ENCODE data around the gene HSPB1. TPM values are rescaled to one million over a fixed set of nuclear protein-coding genes. Genes with fewer than 3 reads are reported as not detected.
A peak's percentile ranks its signal among the peaks of the same experiment; 100 is the strongest.

Gene HSPB1
- total and polyA plus RNA-seq, 2 of the 13 experiments (the other 11 are each of a cell fraction or from before 2014, with no cell fraction given), result 21.0 to 38.6 TPM

DNA sequence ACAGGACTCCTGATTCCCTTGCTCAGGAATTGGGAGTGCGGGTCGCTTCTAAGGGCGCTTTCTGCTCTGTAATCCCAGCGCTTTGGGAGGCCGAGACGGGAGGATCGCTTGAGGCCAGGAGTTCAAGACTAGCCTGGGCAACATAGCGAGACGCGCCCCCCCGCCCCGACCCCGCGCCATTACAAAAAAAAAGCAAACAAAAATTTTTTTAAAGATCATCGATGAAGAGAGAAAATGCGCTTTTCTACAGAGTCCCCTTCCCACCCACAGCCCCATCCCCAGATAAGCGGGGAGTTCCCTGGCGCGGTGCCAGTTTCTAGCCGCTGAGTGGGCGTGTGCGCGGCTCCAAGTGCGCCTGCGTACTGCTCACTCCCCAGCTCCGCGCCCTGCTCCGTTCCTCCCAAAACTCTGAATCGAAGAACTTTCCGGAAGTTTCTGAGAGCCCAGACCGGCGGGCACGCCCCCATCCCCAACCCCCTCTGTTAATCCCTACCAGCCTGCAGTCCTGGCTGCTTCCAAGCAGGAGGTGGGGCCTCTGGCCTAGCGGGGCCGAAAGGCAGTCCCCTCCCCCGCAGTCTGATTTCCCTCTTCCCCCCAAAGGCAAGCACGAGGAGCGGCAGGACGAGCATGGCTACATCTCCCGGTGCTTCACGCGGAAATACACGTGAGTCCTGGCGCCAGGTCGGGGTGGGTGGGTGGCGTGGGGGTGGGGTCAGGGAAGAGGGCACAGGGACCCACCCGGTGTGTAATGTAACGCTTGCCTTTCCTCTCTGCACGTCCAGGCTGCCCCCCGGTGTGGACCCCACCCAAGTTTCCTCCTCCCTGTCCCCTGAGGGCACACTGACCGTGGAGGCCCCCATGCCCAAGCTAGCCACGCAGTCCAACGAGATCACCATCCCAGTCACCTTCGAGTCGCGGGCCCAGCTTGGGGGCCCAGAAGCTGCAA lies 1.0 kb downstream of the HSPB1 start (continued):
- TF ChIP-seq, protein P1, sequence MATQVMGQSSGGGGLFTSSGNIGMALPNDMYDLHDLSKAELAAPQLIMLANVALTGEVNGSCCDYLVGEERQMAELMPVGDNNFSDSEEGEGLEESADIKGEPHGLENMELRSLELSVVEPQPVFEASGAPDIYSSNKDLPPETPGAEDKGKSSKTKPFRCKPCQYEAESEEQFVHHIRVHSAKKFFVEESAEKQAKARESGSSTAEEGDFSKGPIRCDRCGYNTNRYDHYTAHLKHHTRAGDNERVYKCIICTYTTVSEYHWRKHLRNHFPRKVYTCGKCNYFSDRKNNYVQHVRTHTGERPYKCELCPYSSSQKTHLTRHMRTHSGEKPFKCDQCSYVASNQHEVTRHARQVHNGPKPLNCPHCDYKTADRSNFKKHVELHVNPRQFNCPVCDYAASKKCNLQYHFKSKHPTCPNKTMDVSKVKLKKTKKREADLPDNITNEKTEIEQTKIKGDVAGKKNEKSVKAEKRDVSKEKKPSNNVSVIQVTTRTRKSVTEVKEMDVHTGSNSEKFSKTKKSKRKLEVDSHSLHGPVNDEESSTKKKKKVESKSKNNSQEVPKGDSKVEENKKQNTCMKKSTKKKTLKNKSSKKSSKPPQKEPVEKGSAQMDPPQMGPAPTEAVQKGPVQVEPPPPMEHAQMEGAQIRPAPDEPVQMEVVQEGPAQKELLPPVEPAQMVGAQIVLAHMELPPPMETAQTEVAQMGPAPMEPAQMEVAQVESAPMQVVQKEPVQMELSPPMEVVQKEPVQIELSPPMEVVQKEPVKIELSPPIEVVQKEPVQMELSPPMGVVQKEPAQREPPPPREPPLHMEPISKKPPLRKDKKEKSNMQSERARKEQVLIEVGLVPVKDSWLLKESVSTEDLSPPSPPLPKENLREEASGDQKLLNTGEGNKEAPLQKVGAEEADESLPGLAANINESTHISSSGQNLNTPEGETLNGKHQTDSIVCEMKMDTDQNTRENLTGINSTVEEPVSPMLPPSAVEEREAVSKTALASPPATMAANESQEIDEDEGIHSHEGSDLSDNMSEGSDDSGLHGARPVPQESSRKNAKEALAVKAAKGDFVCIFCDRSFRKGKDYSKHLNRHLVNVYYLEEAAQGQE (IDR thresholded peaks at IDR 0.05; ENCODE audit: borderline replicate concordance in 1 of 2, low read depth in 1 of 2, low read length in 2 of 2), result no peak; a peak in 1 of 4 replicates
- TF ChIP-seq RAD21 (CRISPR knock-in tag; IDR thresholded peaks at IDR 0.05) (no peak), PPARG (CRISPR knock-in tag; conservative IDR thresholded peaks at IDR 0.05) (no peak), ZNF460 (CRISPR knock-in tag; IDR thresholded peaks at IDR 0.05; ENCODE audit: borderline replicate concordance) (no peak), MATR3 (CRISPR knock-in tag; IDR thresholded peaks at IDR 0.05) (no peak), ARNT2 (CRISPR knock-in tag; IDR thresholded peaks at IDR 0.05; ENCODE audit: low read depth) (no peak), MXI1 (IDR thresholded peaks at IDR 0.05; ENCODE audit: borderline replicate concordance, low read depth, low read length) (no peak), ZNF224 (CRISPR knock-in tag; IDR thresholded peaks at IDR 0.05) (no peak), PAF1 (CRISPR knock-in tag; IDR thresholded peaks at IDR 0.05) (no peak), MTF1 (CRISPR knock-in tag; IDR thresholded peaks at IDR 0.05) (no peak), FOXA3 (CRISPR knock-in tag; IDR thresholded peaks at IDR 0.05) (0 out of 2 replicates have a peak, but pooled peaks have one; percentile 35), ZNF441 (CRISPR knock-in tag; IDR thresholded peaks at IDR 0.05; ENCODE audit: borderline replicate concordance) (0 out of 2 replicates have a peak, but pooled peaks have one; percentile 57), NR2F1 (CRISPR knock-in tag; IDR thresholded peaks at IDR 0.05) (no peak), MAZ (IDR thresholded peaks at IDR 0.05; ENCODE audit: borderline replicate concordance, low read depth, low read length) (0 out of 2 replicates have a peak, but pooled peaks have one; percentile 46), MAZ (CRISPR knock-in tag; IDR thresholded peaks at IDR 0.05; ENCODE audit: low read depth) (no peak), ZNF713 (CRISPR knock-in tag; IDR thresholded peaks at IDR 0.05) (no peak), ZIK1 (CRISPR knock-in tag; IDR thresholded peaks at IDR 0.05; ENCODE audit: borderline replicate concordance, low read depth) (no peak), MBD4 (IDR thresholded peaks at IDR 0.05; ENCODE audit: borderline replicate concordance, low read length) (no peak), ISX (CRISPR knock-in tag; conservative IDR thresholded peaks at IDR 0.05) (no peak), ATF7-NPFF (CRISPR knock-in tag; IDR thresholded peaks at IDR 0.05; ENCODE audit: low read depth) (0 out of 2 replicates have a peak, but pooled peaks have one; percentile 6), ZSCAN30 (CRISPR knock-in tag; IDR thresholded peaks at IDR 0.05) (no peak)
- TF ChIP-seq, protein P2, sequence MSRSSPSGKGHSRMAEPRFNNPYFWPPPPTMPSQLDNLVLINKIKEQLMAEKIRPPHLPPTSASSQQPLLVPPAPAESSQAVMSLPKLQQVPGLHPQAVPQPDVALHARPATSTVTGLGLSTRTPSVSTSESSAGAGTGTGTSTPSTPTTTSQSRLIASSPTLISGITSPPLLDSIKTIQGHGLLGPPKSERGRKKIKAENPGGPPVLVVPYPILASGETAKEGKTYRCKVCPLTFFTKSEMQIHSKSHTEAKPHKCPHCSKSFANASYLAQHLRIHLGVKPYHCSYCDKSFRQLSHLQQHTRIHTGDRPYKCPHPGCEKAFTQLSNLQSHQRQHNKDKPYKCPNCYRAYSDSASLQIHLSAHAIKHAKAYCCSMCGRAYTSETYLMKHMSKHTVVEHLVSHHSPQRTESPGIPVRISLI (CRISPR knock-in tag; IDR thresholded peaks at IDR 0.05; ENCODE audit: borderline replicate concordance), result no peak
- TF ChIP-seq, protein P3, sequence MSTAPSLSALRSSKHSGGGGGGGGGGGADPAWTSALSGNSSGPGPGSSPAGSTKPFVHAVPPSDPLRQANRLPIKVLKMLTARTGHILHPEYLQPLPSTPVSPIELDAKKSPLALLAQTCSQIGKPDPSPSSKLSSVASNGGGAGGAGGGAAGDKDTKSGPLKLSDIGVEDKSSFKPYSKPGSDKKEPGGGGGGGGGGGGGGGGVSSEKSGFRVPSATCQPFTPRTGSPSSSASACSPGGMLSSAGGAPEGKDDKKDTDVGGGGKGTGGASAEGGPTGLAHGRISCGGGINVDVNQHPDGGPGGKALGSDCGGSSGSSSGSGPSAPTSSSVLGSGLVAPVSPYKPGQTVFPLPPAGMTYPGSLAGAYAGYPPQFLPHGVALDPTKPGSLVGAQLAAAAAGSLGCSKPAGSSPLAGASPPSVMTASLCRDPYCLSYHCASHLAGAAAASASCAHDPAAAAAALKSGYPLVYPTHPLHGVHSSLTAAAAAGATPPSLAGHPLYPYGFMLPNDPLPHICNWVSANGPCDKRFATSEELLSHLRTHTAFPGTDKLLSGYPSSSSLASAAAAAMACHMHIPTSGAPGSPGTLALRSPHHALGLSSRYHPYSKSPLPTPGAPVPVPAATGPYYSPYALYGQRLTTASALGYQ (CRISPR knock-in tag; IDR thresholded peaks at IDR 0.05), result no peak

Data from HepG2 (cell line).